Duodenal mucosa (tissue), 2 donors: ENCODE data around the gene CYP2W1.

Experiments
- H3K27ac ChIP-seq: one replicate; pipeline ENCODE4 v1.7.0; 2013; ENCODE audit warnings: low read depth, low read length
- H3K27me3 ChIP-seq, 2 donors: one replicate each; pipeline ENCODE4 v1.7.0; 2013; ENCODE audit warnings: low read length in 2 of 2, control low read depth in 1 of 2; ENCODE audit not compliant: insufficient read depth in 2 of 2, control insufficient read depth in 1 of 2
- H3K36me3 ChIP-seq, 2 donors: one replicate each; pipeline ENCODE4 v1.7.0; 2013; ENCODE audit warnings: low read length in 2 of 2, control low read depth in 1 of 2; ENCODE audit not compliant: insufficient read depth in 2 of 2, control insufficient read depth in 1 of 2
- H3K4me1 ChIP-seq, 2 donors: one replicate each; pipeline ENCODE4 v1.7.0; 2013; ENCODE audit warnings: low read length in 2 of 2, control low read depth in 1 of 2; ENCODE audit not compliant: insufficient read depth in 2 of 2, control insufficient read depth in 1 of 2
- H3K4me3 ChIP-seq, 2 donors: one replicate each; pipeline ENCODE4 v1.7.0; 2013; ENCODE audit warnings: low read length in 2 of 2, low read depth in 1 of 2
- H3K9ac ChIP-seq, 2 donors: one replicate each; pipeline ENCODE4 v1.7.0; 2013; ENCODE audit warnings: low read length in 2 of 2, low read depth in 1 of 2
- H3K9me3 ChIP-seq, 2 donors: one replicate each; pipeline ENCODE4 v1.7.0; 2013; ENCODE audit warnings: low read length in 2 of 2, control low read depth in 1 of 2; ENCODE audit not compliant: control insufficient read depth in 1 of 2

CYP2W1 gene

GRCh38 chr7:968205-969105, 14.5 kb upstream of the CYP2W1 start:
- Histone ChIP-seq H3K36me3 (peaks cover 39 to 64% of the 10 kb centered on the region in 2 donors), H3K9ac (no peak overlapping the region), H3K4me3 (no peak overlapping the region), H3K27ac (no peak overlapping the region), H3K4me1 (peaks cover 29 to 33% of the 10 kb centered on the region in 2 donors), H3K9me3 (no peaks in the 10 kb centered on the region), H3K27me3 (peaks cover 0 to 4% of the 10 kb centered on the region in 2 donors)

- Histone ChIP-seq H3K9me3 (no peaks in the 10 kb centered on the region), H3K4me3 (no peak overlapping the region), H3K27ac (no peak overlapping the region), H3K36me3 (peaks cover 39 to 64% of the 10 kb centered on the region in 2 donors), H3K27me3 (no peaks in the 10 kb centered on the region), H3K9ac (no peak overlapping the region), H3K4me1 (peaks cover 28 to 33% of the 10 kb centered on the region in 2 donors)
Observed at GRCh38 chr7:969403-969802, 13.6 kb upstream of the CYP2W1 start.

DNA sequence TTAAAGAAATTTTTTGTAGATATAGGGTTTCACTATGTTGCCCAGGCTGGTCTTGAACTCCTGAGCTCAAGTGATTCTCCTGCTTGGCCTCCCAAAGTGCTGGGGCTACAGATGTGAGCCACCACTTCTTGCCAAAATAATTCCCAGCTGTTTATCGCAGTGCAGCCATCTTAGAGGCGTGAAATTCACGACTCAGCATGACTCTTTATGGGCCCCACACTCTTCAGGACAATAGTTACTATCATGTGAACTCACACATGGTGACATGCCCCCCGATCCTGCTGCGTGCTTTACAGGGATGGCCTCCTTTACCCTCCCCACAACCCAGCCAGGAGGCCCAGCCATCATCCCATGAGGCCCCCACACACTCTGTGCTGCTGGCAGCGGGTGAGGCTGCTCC, 12.2 kb upstream of the CYP2W1 start:
- no peak overlapping the region for H3K9ac ChIP-seq
- H3K27ac ChIP-seq: no peak overlapping the region
- H3K4me1 ChIP-seq: peaks cover 17 to 25% of the 10 kb centered on the region in 2 donors
- no peak overlapping the region for H3K4me3 ChIP-seq
- H3K27me3 ChIP-seq: no peaks in the 10 kb centered on the region
- no peaks in the 10 kb centered on the region for H3K9me3 ChIP-seq
- H3K36me3 ChIP-seq: peaks cover 39 to 64% of the 10 kb centered on the region in 2 donors

GRCh38 chr7:972110-972509, 10.9 kb upstream of the CYP2W1 start:
- Histone ChIP-seq H3K4me1 (peaks cover 19 to 37% of the 10 kb centered on the region in 2 donors), H3K9me3 (no peaks in the 10 kb centered on the region), H3K27me3 (no peaks in the 10 kb centered on the region), H3K9ac (no peak overlapping the region), H3K4me3 (no peak overlapping the region), H3K27ac (no peak overlapping the region), H3K36me3 (peaks cover 34 to 58% of the 10 kb centered on the region in 2 donors)

DNA sequence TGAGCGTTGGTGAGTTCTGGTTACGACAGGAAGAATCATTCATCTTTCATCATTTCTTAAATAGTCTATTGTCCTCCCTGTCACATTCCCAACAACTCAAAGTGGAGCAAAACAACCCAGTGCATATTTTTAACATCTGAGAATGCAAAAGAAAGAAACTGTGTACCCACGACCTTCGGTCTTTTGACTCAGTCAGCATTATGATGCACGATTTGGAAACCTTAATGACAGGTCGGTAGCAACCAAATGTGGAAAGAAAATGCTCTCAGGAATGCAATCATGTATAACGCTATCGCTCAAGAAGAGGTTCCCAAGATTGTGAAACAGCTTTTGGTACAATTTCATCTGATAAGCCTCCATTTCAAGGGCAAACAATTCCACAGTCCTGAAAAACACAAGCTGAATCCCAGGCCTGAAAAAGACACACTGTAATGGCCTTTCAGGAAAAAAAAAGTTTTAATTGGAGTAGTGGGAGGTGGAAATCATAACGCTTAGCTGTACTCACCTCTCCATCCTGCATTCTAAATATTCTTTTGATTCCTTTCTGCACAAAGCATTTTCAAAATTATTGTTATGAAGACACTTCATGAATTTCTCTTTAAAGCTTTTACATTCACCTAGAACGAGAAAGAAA, 10.2 kb upstream of the CYP2W1 start:
- no peak overlapping the region for H3K27ac ChIP-seq
- no peaks in the 10 kb centered on the region for H3K27me3 ChIP-seq
- H3K36me3 ChIP-seq: peaks cover 28 to 51% of the 10 kb centered on the region in 2 donors
- H3K4me3 ChIP-seq: peak overlapping the region in 1 of 2 donors; percentile 17
- H3K4me1 ChIP-seq: peaks cover 22 to 40% of the 10 kb centered on the region in 2 donors
- no peaks in the 10 kb centered on the region for H3K9me3 ChIP-seq
- H3K9ac ChIP-seq: no peak overlapping the region

- Histone ChIP-seq H3K4me3 (peak overlapping the region in 1 of 2 donors; percentile 17), H3K27ac (no peak overlapping the region), H3K9me3 (no peaks in the 10 kb centered on the region), H3K9ac (no peak overlapping the region), H3K36me3 (peaks cover 24 to 46% of the 10 kb centered on the region in 2 donors), H3K4me1 (peaks cover 22 to 44% of the 10 kb centered on the region in 2 donors), H3K27me3 (no peaks in the 10 kb centered on the region)
Observed at GRCh38 chr7:973312-973711, 9.7 kb upstream of the CYP2W1 start.

- peaks cover 31 to 51% of the 10 kb centered on the region in 2 donors for H3K4me1 ChIP-seq
- peak overlapping the region; percentile 83 to 88 for H3K4me3 ChIP-seq
- peaks cover 17 to 37% of the 10 kb centered on the region in 2 donors for H3K36me3 ChIP-seq
- peak overlapping the region; percentile 90 to 92 for H3K9ac ChIP-seq
- no peaks in the 10 kb centered on the region for H3K9me3 ChIP-seq
- H3K27me3 ChIP-seq: no peaks in the 10 kb centered on the region
- H3K27ac ChIP-seq: no peak overlapping the region
Observed at GRCh38 chr7:974172-974571, 8.8 kb upstream of the CYP2W1 start.

DNA sequence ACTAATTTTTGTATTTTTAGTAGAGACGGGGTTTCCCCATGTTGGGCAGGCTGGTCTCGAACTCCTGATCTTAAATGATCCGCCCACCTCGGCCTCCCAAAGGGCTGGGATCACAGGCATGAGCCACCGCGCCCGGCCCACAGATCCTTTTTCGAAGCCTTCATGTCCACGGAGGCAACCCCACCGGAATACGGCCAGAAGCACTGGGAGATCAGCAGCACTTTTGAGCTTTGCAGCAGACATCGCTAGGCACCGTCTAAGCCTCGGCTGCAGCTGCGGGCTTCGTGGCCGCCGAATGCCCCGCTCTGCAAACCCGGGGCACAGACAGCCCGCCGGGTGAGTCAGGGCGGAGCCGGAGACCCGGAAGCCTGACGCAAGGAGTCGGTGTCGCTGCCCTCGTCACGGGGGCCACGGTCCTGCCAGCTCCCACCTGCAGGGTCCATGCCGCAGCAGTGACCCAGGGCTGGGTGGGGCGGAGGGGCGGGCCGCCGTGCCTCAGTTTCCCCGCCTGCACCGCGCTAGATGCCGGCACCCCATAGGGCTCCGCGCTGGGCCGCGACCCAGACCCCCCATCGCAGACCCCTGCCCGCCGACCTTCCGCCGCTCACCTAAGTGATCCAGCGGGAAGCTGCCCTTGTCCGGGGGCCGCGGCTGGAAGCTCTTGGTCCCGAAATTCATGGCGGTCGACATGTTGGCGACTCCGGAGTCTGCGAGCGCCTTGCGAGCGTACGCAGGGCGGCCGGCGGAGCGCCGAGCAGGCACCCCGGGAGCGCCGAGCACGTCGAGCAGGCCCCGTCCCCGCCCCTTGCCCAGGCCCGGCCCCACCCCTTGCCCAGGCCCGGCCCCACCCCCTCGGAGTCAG, 7.9 kb upstream of the CYP2W1 start, which contains the start of gene COX19:
COX19 (minus strand) TSS at position 730 of the 862 bp plus-strand sequence; CDS start at position 690, 40 bp downstream.
- no peaks in the 10 kb centered on the region for H3K9me3 ChIP-seq

DNA sequence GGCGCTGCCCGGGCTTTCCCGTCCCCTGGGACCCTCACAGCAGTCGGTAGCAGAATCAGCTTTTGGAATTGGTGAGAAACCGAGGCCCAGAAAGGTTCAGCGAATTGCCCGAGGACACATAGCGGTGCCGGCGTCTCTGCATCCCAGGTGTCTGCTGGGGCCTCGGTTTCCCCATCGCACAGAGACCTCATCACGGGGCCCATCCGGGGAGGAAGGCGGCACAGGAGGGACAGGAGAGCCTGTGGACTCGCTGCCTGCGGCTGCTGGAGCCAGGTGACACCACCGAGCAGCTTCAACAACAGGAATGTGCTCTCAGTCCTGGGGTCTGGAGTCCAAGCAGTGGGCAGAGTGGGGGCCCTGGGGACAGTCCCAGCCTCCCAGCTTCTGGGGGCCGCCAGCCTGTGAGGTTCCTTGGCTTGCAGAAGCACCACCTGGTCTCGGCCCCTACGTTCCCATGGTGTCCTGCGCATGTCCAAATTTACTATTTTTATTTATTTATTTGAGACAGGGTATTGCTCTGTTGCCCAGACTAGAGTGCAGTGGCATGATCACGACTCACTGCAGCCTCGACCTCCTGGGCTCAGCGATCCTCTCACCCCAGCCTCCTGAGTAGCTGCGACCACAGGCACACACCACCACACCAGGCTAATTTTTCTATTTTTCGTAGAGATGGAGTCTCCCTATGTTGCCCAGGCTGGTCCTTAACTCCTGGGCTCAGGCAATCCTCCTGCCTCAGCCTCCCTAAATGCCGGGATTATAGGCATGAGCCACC, 7.1 kb upstream of the CYP2W1 start:
- H3K27me3 ChIP-seq: no peaks in the 10 kb centered on the region
- peaks cover 16 to 24% of the 10 kb centered on the region in 2 donors for H3K36me3 ChIP-seq
- H3K4me1 ChIP-seq: peaks cover 40 to 57% of the 10 kb centered on the region in 2 donors
- H3K9me3 ChIP-seq: no peaks in the 10 kb centered on the region
- H3K27ac ChIP-seq: peak overlapping the region; percentile 17
- peak overlapping the region; percentile 70 to 83 for H3K4me3 ChIP-seq
- H3K9ac ChIP-seq: peak overlapping the region; percentile 70 to 92

More for the DNA sequence above, 7.9 kb upstream of the CYP2W1 start, which contains the start of gene COX19:
- Histone ChIP-seq H3K4me3 (peak within 1 kb of the TSS; percentile 83 to 88), H3K27ac (peak within 1 kb of the TSS; percentile 93), H3K4me1 (peaks cover 40 to 57% of the 10 kb centered on the region in 2 donors), H3K9ac (peak within 1 kb of the TSS; percentile 90 to 92), H3K36me3 (peaks cover 16 to 28% of the 10 kb centered on the region in 2 donors), H3K27me3 (no peaks in the 10 kb centered on the region)
